GM23338 (cell line): ENCODE data around the gene FGFRL1. TPM values are rescaled to one million over a fixed set of nuclear protein-coding genes. Genes with fewer than 3 reads are reported as not detected.

Experiments used
- CREB1 ChIP-seq: fragments of 250-450 bp; sonication (Bioruptor Pico); IDR thresholded peaks from 2 replicates; pipeline ENCODE4 v1.5.0; 2020; ENCODE audit warnings: low read depth, mild to moderate bottlenecking, moderate library complexity
- EZH2phosphoT487 ChIP-seq: fragments of 200-600 bp; sonication (generic); IDR thresholded peaks from one replicate; pipeline ENCODE4 v1.8.1; 2018; ENCODE audit warnings: antibody characterized with exemption; ENCODE audit not compliant: unreplicated experiment
- JUNB ChIP-seq: IDR thresholded peaks from one replicate; pipeline ENCODE4 v1.6.1; 2016; ENCODE audit warnings: antibody characterized with exemption; ENCODE audit not compliant: unreplicated experiment
- STAT1 ChIP-seq: IDR thresholded peaks from one replicate; pipeline ENCODE4 v1.6.1; 2016; ENCODE audit warnings: antibody characterized with exemption; ENCODE audit not compliant: unreplicated experiment
- ZNF462 ChIP-seq: fragments of 250-450 bp; sonication (Bioruptor Pico); IDR thresholded peaks from 2 replicates; pipeline ENCODE4 v1.5.0; 2020; ENCODE audit warnings: mild to moderate bottlenecking, moderate library complexity
- polyA plus RNA-seq: library from polyadenylated mRNA; unstranded; fragments of >200 nt; fragmentation: Nextera tagmentation; extraction: Ambion mirVana; gene quantifications from 2 replicates; pipeline ENCODE4 v1.2.1, GENCODE V29; 2016
- total RNA-seq: library from RNA; depleted of rRNA; stranded (reverse); fragments of >200 nt; shearing (Covaris generic); gene quantifications from 2 replicates; pipeline ENCODE4 v1.2.3, GENCODE V29; 2014
- TF ChIP-seq, protein P1 (sequence below): IDR thresholded peaks from one replicate; pipeline ENCODE4 v1.6.1; 2018; ENCODE audit warnings: antibody characterized with exemption; ENCODE audit not compliant: unreplicated experiment

FGFRL1 gene
- total and polyA plus RNA-seq, 2 experiments from 2014 or later: 7.0 to 35.8 TPM

GRCh38 chr4:972651-973424 lies 38.6 kb upstream of the FGFRL1 start (continued):
- no peak for TF ChIP-seq ZNF462 (CRISPR knock-in tag)
- no peak for TF ChIP-seq STAT1
- TF ChIP-seq CREB1 (CRISPR knock-in tag): no peak
- TF ChIP-seq, protein P1, sequence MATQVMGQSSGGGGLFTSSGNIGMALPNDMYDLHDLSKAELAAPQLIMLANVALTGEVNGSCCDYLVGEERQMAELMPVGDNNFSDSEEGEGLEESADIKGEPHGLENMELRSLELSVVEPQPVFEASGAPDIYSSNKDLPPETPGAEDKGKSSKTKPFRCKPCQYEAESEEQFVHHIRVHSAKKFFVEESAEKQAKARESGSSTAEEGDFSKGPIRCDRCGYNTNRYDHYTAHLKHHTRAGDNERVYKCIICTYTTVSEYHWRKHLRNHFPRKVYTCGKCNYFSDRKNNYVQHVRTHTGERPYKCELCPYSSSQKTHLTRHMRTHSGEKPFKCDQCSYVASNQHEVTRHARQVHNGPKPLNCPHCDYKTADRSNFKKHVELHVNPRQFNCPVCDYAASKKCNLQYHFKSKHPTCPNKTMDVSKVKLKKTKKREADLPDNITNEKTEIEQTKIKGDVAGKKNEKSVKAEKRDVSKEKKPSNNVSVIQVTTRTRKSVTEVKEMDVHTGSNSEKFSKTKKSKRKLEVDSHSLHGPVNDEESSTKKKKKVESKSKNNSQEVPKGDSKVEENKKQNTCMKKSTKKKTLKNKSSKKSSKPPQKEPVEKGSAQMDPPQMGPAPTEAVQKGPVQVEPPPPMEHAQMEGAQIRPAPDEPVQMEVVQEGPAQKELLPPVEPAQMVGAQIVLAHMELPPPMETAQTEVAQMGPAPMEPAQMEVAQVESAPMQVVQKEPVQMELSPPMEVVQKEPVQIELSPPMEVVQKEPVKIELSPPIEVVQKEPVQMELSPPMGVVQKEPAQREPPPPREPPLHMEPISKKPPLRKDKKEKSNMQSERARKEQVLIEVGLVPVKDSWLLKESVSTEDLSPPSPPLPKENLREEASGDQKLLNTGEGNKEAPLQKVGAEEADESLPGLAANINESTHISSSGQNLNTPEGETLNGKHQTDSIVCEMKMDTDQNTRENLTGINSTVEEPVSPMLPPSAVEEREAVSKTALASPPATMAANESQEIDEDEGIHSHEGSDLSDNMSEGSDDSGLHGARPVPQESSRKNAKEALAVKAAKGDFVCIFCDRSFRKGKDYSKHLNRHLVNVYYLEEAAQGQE: no peak
- TF ChIP-seq JUNB: no peak
- no peak for TF ChIP-seq EZH2phosphoT487
